GM12892 (cell line): Measurements from ENCODE around the gene CFAP299.
A peak's percentile ranks its signal among the peaks of the same experiment; 100 is the strongest.

Experiments
- DNase-seq: peaks from one replicate; pipeline ENCODE4 v3.0.0; 2011; ENCODE audit not compliant: insufficient read length
- FAIRE-seq: peaks from 2 replicates; lab custom pipeline; 2011; peaks lifted over from hg19 to GRCh38; lab: Jason Lieb, UNC
- POLR2A ChIP-seq: IDR thresholded peaks from 2 replicates; pipeline ENCODE4 v1.6.1; 2011; ENCODE audit warnings: low read depth, low read length, control low read depth
- POLR2AphosphoS5 ChIP-seq: IDR thresholded peaks from 2 replicates; pipeline ENCODE4 v1.6.1; 2011; ENCODE audit warnings: low read depth, low read length, control low read depth
- TAF1 ChIP-seq: IDR thresholded peaks from 2 replicates; pipeline ENCODE4 v1.6.1; 2011; ENCODE audit warnings: low read depth, mild to moderate bottlenecking, control low read depth, low read length, borderline replicate concordance

Gene CFAP299

GRCh38 chr4:80963051-80963450 lies 627.5 kb downstream of the CFAP299 start:
- FAIRE-seq (no peak), DNase-seq (no peak)
- TF ChIP-seq TAF1 (no peak), POLR2AphosphoS5 (no peak), POLR2A (no peak)

DNA sequence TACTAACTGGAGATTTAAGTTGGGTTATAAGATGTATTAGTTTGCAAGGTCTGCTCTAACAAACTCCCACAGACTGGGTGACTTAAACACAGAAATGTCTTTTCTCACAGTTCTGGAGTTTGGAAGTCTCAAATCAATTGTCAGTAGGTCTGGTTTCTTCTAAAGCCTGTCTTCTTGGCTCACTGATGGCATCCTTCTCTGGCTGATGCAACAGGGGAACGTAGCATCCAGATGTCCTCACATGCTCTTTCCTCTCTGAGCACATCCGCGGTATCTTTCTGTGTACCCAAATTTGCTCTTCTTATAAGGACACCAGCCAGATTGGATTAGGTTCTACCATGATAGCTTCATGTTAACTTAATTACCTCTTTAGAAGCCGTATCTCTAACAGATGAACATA lies 631.8 kb downstream of the CFAP299 start:
- FAIRE-seq (peak; percentile 24), DNase-seq (no peak)
- TF ChIP-seq POLR2A = no peak
- no peak for TF ChIP-seq TAF1
- TF ChIP-seq POLR2AphosphoS5 = no peak

DNA sequence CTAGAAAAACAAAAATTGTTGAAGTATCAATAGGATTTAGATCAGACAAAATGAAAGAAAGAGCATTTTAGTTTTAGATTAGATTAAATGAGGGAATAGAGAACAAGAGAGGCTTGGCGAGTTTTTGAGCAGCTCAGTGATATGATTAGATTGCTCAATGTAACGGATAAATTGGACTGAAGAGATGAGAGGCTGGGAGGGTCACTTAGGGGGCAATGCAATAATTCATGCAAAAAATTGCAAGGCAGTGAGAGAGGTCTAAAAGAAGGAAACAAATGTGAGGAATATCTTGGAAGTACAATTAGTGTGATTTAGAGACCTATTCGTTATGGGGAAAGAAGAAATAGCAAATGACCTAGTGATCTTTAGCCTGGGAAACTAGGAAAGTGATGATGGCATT lies 644.7 kb downstream of the CFAP299 start:
- DNase-seq = no peak
- TF ChIP-seq TAF1 (no peak), POLR2A (no peak), POLR2AphosphoS5 (no peak)
- no peak for FAIRE-seq

DNA sequence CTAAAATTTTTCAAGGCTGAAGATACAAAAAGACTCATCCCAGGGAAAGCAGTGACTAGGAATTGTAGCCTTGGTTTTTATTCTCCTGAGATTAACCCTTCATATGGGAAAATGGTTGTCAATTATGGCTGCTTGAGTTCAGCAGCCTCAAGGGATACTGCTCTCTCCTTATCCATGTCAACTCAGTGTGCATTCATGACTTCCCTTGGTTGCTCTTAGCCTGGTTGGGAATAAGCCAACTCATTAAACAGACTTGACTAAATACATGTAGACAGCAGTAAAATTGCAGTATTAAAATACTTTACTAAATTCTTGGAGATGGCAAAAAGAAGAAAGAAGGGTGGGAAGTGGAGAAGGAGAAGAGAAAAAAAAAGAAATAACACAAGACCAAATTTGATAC lies 650.5 kb downstream of the CFAP299 start:
- no peak for DNase-seq
- TF ChIP-seq POLR2A = no peak
- TF ChIP-seq TAF1 = no peak
- TF ChIP-seq POLR2AphosphoS5 = no peak
- FAIRE-seq = no peak

DNA sequence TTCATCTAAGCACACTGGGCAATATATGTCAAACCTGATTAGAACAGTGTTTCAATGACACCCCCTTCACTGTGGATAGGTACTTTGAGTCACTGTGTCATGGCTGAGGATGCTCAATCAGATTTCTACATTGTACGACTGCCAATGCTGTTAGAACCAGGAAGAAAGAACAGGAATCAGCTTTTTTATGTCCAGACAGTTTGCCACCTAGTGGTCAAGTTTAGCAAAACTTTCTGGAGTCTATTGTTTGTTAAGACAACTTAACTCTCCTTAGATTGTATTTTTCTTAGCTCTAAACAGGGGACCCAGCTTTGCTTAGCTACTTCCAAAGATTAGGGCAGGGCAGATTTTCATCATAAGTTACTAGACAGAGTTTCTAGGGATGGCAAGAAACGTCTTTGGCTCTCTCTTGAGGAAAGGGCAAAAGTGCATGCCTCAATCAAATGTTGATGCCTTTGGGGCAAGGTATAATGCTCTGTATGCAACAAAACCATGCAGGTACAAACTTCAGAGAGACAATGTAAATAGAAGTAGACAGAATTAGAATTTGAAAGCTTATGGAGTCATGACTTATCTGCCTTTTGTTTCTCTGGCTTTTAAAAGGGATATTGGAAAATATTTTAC lies 654.5 kb downstream of the CFAP299 start:
- DNase-seq = no peak
- peak; percentile 88 for FAIRE-seq
- TF ChIP-seq POLR2A = no peak
- no peak for TF ChIP-seq POLR2AphosphoS5
- no peak for TF ChIP-seq TAF1

DNA sequence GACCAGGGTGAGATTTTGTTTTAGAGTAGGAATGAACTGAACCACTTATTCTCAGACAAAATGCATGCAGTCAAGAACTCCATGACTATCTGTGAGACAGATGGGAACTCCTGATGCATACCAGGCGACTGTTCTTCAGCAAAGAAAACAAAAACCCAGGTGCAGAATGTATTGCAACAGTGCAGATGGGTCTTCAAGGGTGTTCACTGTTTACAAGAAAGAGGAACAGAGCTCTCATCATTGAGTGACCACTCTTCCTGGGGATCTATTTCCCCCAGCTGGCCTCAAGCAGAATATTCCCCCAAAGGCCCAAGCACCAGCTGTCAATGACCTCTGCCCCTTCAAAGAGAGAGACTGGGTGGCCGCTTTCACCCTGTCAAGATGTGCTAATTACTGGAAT lies 655.3 kb downstream of the CFAP299 start:
- DNase-seq (no peak), FAIRE-seq (no peak)
- TF ChIP-seq POLR2A = no peak
- TF ChIP-seq TAF1 = no peak
- TF ChIP-seq POLR2AphosphoS5 = no peak

- FAIRE-seq (no peak), DNase-seq (no peak)
- TF ChIP-seq TAF1 = no peak
- TF ChIP-seq POLR2A = no peak
- no peak for TF ChIP-seq POLR2AphosphoS5
These were observed 664.4 kb downstream of the CFAP299 start for GRCh38 chr4:80999943-81000342.

DNA sequence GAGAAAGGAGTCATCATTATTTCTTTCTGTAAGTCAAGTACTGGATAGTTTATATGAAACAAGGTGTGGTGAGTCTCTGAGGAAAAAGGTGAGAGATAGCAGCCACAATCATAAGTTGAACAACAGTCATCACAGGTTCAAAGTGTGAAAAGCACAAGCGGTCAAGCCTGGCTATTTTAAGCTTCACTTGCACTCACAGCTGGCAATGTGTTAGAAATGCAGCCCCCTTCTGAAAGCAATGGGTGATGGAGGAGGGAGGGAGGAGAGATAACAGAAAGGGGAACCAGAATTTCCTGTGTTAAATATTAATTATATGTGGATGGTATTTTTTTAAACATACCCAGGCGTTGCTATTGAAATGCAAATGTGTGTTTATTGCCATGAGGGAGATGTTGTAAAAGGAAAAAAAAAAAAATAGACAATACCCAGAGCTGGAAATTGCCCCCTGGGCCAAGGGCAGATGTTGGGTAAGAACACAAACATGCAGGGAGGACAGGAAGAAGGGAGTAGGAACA lies 668.1 kb downstream of the CFAP299 start:
- no peak for FAIRE-seq
- TF ChIP-seq POLR2AphosphoS5 = no peak
- no peak for TF ChIP-seq POLR2A
- TF ChIP-seq TAF1 = no peak
- no peak for DNase-seq

- no peak for TF ChIP-seq POLR2A
- TF ChIP-seq POLR2AphosphoS5 = no peak
- no peak for TF ChIP-seq TAF1
- no peak for FAIRE-seq
- DNase-seq = no peak
These were observed 671.9 kb downstream of the CFAP299 start for GRCh38 chr4:81007417-81007816.
